ENCODE data around the gene DDR2.
A peak's percentile ranks its signal among the peaks of the same experiment; 100 is the strongest.
"Not testable (repeated sequence)": the region's sequence is repeated elsewhere in the genome, so short reads cannot be mapped to it uniquely, and the experiment has no call there.

The DDR2 gene

DNA sequence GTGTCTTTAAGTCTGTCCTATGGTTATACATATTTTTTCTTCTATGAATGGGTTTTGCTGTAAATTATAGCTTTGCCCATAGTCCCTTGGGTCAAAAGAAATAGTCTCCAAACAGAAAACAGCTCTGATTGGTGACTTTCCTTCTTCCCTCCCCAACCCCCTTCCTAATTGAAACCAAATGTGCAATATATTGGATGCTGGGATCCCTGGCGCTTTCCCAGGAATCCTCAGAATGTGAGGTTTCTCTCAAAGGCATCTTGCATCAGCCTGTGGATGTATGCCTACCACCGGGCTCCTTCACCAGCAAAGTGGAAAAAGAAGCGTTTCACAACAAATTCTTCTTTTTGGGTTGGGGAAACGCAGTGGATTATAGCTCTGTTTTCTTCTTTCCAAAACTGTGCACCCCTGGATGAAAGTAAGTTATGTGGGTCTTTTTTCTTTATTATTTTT, at the start of gene DDR2:
DDR2 (plus strand) TSS at position 248 of the 450 bp plus-strand sequence. CDS start 86,600 bp downstream, outside the sequence.
- DNase-seq: no peak

DNA sequence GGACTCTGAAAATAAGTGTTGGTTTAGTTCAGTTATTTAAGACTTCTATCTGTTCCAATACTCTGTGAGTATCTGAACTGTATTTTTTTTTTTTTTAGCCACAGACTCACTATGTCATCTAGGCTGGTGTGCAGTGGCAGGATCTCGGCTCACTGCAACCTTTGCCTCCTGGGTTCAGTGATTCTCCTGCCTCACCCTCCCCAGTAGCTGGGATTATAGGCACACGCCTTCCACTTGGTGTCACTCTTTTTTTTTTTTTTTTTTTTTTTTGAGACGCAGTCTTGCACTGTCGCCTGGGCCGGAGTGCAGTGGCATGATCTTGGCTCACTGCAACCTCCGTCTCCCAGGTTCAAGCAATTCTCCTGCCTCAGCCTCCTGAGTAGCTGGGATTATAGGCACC, 49.4 kb upstream of the DDR2 start:
- not testable (repeated sequence) for DNase-seq

DNA sequence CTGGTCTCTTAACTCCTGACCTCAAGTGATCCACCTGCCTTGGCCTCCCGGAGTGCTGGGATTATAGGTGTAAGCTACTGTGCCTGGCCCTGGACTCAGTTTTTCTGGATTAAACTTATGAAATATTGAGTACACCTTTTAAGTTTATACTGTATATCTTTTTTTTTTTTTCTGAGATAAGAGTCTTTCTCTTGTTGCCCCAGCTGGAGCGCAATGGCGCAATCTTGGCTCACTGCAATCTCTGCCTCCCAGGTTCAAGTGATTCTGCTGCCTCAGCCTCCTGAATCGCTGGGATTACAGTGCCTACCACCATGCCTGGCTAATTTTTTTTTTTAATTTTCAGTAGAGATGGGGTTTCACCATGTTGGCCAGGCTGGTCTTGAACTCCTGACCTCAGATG, 47.2 kb upstream of the DDR2 start:
- not testable (repeated sequence) for DNase-seq

GRCh38 chr1:162587347-162587746, 44.9 kb upstream of the DDR2 start:
- no peak for DNase-seq

- DNase-seq: no peak
These were observed 44.5 kb upstream of the DDR2 start for GRCh38 chr1:162587761-162588260.

DNA sequence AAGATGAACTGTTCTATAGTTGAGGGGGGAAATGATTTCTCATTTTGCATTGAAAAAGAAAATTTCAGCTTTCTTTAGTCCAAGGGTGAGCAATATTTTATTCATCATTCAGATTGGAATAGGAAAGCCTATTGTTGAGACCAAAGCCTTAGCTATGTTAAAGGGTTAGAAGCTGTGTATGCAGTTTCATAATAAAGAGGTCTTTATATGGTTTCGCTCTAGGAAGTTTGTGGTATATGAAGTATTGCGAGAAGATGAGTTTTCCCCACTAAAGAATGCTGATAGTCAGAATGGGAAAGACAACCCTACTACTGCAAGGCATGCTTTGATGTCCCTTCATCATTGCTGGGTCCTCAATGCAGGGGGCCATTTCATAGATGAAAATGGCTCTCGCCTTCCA, 42.2 kb upstream of the DDR2 start:
- no peak for DNase-seq

GRCh38 chr1:162590686-162591085, 41.6 kb upstream of the DDR2 start:
- no peak for DNase-seq

DNA sequence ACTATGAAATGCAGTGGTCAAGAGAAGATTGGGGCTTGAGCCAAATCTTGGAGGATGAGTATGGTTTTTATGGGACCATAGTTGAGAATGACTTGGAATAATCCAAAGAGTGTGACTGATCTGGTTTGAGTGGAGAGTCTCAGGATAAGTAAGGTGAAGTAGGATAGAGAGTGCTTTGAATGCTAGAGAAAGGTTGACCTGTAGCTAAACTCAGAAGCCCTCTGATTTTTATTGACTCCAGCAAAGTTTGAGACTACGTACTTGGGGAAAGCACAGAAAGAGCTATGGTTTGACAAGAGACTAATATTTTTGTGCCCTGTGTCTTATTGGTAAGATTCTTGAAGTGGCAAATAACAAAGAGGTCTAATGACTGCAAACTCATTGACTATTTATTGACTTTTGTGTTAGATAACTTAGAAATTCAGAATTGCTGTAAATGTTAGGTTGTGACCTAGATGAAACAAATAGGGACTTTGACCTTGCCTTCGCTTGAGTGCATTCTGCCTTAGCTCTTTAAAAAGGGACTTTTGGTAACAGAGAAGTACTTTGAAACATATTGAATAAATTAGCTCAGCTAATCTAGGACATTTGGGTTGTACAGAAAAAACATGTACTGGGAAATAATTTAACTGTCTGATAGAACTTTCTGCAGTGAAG, 35.6 kb upstream of the DDR2 start:
- no peak for DNase-seq

DNA sequence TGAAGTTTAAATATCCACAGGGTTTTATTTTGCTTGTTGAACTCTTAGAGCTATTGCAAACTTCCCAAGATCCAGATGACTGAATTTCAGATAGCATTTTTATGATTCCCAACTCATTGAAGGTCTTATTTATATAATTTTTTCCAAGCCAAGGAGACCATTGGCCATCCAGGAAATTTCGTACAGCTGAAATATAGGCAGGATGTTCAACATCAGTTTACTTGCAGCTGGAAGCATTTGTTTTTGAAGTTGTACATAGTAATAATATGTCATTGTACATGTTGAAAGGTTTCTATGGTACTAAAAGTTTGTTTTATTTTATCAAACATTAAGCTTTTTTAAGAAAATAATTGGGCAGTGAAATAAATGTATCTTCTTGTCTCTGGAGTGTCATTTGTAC, 32.8 kb upstream of the DDR2 start:
- DNase-seq: no peak

GRCh38 chr1:162603117-162603516, 29.1 kb upstream of the DDR2 start:
- DNase-seq: not testable (repeated sequence)

DNA sequence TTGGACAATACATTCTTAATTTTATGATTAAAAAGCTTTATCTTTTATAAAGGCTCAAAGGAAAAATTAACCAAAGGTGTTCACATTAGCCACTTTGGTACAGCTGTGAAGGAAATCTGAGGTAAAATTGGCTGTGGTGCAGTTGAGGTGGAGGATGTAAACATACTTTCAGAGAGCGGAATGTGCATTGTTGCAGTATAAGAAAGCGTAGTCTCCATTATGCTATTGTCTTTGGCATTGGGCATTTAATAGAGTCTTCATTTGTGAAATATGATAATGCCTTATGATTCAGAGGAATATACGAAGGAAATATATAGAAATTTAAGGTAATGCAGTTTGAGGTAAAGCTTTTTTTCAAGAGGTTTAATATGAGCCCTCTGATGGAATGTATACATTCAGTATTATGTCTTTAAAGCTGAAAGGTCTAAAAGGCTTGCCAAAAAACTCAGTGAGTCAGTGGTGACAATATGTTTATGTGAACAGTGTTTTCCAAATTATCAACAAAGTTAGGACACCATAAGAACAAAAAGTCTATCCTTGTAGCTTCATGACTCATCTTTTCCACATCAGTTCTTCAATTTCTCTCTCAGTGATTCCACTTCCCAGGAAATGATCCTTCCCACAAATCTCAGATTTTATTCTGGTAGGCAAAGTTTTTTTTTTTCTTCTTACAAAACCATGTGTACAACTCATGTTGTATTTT, 26.9 kb upstream of the DDR2 start:
- no peak for DNase-seq

DNA sequence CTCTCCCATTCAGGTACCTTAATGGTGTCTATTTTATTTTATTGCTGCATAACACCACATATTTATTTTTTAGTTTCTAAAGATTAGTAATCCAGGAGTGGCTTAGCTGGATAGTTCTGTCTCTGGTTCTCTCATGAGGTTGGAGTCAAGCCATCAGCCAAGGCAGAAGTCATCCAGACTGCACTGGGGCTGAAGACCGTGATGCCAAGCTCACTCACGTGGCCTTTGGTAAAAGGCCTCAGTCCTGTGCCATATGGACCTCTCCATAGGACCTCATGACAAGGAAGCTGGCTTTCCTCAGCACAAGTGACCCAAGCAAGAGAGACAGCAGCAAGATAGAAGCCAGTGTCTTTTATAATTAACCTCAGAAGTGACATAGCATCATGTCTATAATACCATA, 23.0 kb upstream of the DDR2 start:
- no peak for DNase-seq

DNA sequence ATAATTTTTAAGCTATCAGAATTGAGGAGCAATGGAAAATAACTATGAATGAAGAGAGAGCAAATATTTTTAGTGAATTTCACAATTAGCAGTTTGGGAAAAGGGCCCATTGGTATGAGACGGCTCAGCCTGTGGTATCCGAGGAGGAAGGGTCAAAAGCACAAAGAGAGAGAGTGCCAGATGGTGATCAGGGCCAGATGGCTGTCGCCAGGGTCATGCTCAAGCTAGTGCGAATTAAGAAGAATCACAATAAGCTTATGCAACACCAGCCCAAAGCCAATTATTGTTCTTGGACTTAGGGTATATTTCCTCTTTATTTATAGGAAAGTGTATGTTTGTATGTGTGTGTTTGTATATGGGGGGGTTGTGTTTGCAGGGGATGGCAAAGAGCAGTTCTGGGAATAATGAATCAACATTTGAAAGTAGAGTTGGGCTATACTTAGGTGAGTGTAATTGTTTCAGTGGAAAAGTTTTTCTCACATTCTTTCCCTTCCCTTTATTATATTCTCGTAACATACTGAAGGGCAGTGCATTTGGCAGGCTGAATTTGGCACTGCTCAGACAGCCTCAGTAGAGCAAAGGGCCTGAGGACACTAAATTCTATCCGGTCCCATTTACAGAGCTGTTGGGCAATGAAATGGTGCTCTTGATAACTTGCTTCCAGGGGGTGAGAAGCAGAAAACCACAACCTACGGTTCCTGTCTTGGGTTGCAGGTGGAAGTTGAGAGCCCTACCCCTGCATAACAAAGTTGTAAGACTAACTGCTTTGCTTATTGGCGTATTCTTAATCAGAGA, 19.5 kb upstream of the DDR2 start:
- DNase-seq: no peak

- no peak for DNase-seq
These were observed 15.4 kb upstream of the DDR2 start for GRCh38 chr1:162616848-162617247.

- DNase-seq: no peak
These were observed 14.8 kb upstream of the DDR2 start for GRCh38 chr1:162617513-162617912.

GRCh38 chr1:162619076-162619475, 13.2 kb upstream of the DDR2 start:
- DNase-seq: no peak

GRCh38 chr1:162621256-162621655, 11.0 kb upstream of the DDR2 start:
- no peak for DNase-seq

GRCh38 chr1:162625679-162626078, 6.6 kb upstream of the DDR2 start:
- no peak for DNase-seq

DNA sequence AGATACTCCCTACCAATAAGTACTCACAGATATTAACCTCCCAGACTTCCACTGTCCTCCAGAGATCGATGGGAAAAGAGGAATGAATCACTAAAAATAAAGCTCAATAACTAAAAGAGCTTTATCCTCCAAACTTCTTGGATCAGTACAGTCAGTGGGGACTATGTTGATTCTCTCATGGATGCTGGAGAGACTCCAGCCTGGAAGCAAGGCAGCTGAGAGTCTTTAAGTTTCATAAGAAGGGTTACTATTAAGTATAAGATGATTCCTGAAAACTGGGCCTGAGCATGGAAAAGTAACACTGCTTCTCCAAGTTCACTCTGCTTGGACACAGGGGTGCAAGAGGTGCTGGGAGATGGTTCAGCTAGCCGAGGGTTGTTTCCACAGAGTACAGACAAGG, 6.2 kb upstream of the DDR2 start:
- no peak for DNase-seq

- no peak for DNase-seq
These were observed 5.5 kb upstream of the DDR2 start for GRCh38 chr1:162626761-162627160.

GRCh38 chr1:162627662-162628296, 4.5 kb upstream of the DDR2 start:
- peak in 1 of 6 experiments; percentile 1 for DNase-seq

DNA sequence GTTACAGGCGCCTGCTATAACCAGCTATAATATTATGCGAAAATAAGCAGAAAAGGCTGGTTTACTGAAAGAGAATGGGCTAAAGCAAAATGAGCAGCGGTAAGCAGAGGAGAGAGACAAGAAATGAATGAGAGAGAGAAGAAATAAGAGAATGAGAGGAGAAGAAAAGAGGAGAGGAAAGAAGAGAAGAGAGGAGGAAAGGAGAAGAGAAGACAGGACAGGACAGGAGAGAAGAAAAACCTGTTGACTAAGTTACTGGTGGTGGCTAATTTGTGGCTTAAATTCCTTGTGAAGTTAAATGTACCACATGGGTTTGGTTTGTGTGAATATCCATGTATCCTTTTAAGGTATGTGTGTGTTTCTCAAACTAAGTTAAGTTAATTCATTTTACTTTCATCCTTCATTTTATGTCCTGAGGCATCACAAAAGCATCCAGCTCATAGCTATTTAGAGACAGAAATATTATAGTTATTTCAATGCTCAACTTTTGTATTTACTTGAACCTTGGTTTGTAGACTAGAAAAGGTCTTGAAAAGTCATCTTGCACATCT, 3.1 kb upstream of the DDR2 start:
- DNase-seq: no peak

- no peak for DNase-seq
These were observed 2.6 kb upstream of the DDR2 start for GRCh38 chr1:162629651-162630050.
